ENCODE data around the gene TMEM178A. TPM values are rescaled to one million over a fixed set of nuclear protein-coding genes. Genes with fewer than 3 reads are reported as not detected.

Gene TMEM178A
- 0.15 to 0.29 TPM (median 0.28 TPM) in 3 of 5 replicates, not detected in the others for total RNA-seq (2022; extraction: Qiagen RNA extraction; ENCODE audit: low read depth)

DNA sequence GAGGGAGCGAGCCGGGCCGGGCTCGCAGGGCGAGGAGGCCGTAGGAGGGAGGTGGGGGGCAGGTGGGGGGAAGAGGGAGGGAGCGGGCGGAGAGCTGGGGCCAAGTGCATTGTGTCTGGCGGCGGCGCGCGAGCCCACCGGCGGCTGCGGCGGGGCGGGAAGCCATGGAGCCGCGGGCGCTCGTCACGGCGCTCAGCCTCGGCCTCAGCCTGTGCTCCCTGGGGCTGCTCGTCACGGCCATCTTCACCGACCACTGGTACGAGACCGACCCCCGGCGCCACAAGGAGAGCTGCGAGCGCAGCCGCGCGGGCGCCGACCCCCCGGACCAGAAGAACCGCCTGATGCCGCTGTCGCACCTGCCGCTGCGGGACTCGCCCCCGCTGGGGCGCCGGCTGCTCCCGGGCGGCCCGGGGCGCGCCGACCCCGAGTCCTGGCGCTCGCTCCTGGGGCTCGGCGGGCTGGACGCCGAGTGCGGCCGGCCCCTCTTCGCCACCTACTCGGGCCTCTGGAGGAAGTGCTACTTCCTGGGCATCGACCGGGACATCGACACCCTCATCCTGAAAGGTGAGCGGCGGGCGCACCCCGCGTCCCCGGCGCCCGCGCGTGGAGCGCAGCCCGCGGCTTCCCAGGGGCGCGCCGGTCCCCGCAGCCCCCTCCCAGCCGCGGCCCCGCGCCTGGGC, at the start of gene TMEM178A:
TSS of gene TMEM178A (plus strand) at position 107 of the 680 bp plus-strand sequence. CDS start at position 165, 58 bp downstream.

Other genes with a start within 250 kb of the TMEM178A start
- gene MAP4K3, start 228.6 kb upstream of the TMEM178A start, total RNA-seq (2022; extraction: Qiagen RNA extraction; ENCODE audit: low read depth), result 15.1 to 22.9 TPM (median 21.5 TPM) in 5 replicates
- 13.0 to 15.0 TPM (median 14.5 TPM) in 5 replicates for gene THUMPD2, start 113.3 kb downstream of the TMEM178A start, total RNA-seq (2022; extraction: Qiagen RNA extraction; ENCODE audit: low read depth)